K562 (cell line): ENCODE results near the gene CCDC50. TPM values are rescaled to one million over a fixed set of nuclear protein-coding genes. Genes with fewer than 3 reads are reported as not detected.

ENCODE experiments used
- ATAC-seq: fragments of 200-7000 bp; cut with Tn5 transposase; 3 replicates; pipeline ENCODE4 v1.9.1; 2020; ENCODE audit warnings: moderate library complexity
- BruUV-seq: library from RNA; stranded (reverse); fragments of 400-500 nt; replicated peaks from 2 replicates; lab custom pipeline; 2021; lab: Mats Ljungman, UMichigan
- CTCF ChIA-PET: fragments of 300-600 bp; formaldehyde crosslinking; extraction: SDS; loops from one replicate; lab custom pipeline; 2021; ENCODE audit warnings: low intra/inter-chr PET ratio; lab: Yijun Ruan, JAX
- POLR2A ChIA-PET: fragments of 300-600, 350-650 bp; sonication (Branson Sonifier 250); formaldehyde crosslinking; extraction: SDS; loops from one replicate; lab custom pipeline; 2021; ENCODE audit warnings: antibody characterized with exemption, inconsistent platforms; lab: Yijun Ruan, JAX
- DNase-seq, 4 experiments: peaks; one replicate each; pipeline versions ENCODE4 v3.0.0 to v3.0.0-alpha.2; 2011 to 2018; ENCODE audit warnings: low spot score in 3 of 4, mixed read lengths in 3 of 4; ENCODE audit errors: extremely low read depth in 1 of 4
- FAIRE-seq: peaks from 2 replicates; lab custom pipeline; 2011; peaks lifted over from hg19 to GRCh38; lab: Jason Lieb, UNC
- H2AFZ ChIP-seq: 2 replicates; pipeline ENCODE4 v1.6.0; 2011; ENCODE audit warnings: low read depth, low read length, control low read depth, inconsistent platforms
- H3K27ac ChIP-seq: fragments of 200-600 bp; 3 replicates; pipeline ENCODE4 v1.8.0; 2011; ENCODE audit warnings: low read depth, mild to moderate bottlenecking, control low read depth, inconsistent platforms, low read length, moderate library complexity, mixed read lengths; ENCODE audit errors: extremely low read depth
- H3K27me3 ChIP-seq, 2 experiments: fragments of 300-600 bp in 1 of 2; 2 replicates in 1 of 2; 3 replicates in 1 of 2; pipeline versions ENCODE4 v1.6.0 to v1.8.0; 2011; ENCODE audit warnings: inconsistent platforms in 2 of 2, low read length in 2 of 2, mild to moderate bottlenecking in 1 of 2, mixed read lengths in 1 of 2, moderate library complexity in 1 of 2; ENCODE audit not compliant: control insufficient read depth in 2 of 2, insufficient read depth in 2 of 2
- H3K36me3 ChIP-seq: fragments of 300-600 bp; 3 replicates; pipeline ENCODE4 v1.8.0; 2011; ENCODE audit warnings: mild to moderate bottlenecking, low read length, inconsistent platforms; ENCODE audit not compliant: control insufficient read depth, insufficient read depth
- H3K4me1 ChIP-seq, 2 experiments: fragments of 200-600 bp in 1 of 2; replicated peaks in 1 of 2; 2 replicates in 1 of 2; 3 replicates in 1 of 2; pipeline versions ENCODE4 v1.5.1 to v1.8.0; 2011; ENCODE audit warnings: inconsistent platforms in 2 of 2, low read length in 2 of 2, mild to moderate bottlenecking in 1 of 2, mixed read lengths in 1 of 2, moderate library complexity in 1 of 2; ENCODE audit not compliant: control insufficient read depth in 2 of 2, insufficient read depth in 2 of 2
- H3K4me2 ChIP-seq: 2 replicates; pipeline ENCODE4 v1.6.1; 2011; ENCODE audit warnings: low read length, control low read depth, inconsistent platforms, mixed read lengths; ENCODE audit not compliant: insufficient read depth
- H3K4me3 ChIP-seq: fragments of 200-600 bp; sonication (generic), shearing (Covaris generic); 2 replicates; pipeline ENCODE4 v1.5.1; 2016; ENCODE audit warnings: control low read depth, inconsistent platforms
- H3K79me2 ChIP-seq: fragments of 200-600 bp; 3 replicates; pipeline ENCODE4 v1.8.0; 2011; ENCODE audit warnings: low read length, inconsistent platforms; ENCODE audit not compliant: control insufficient read depth, insufficient read depth
- H3K9ac ChIP-seq, 2 experiments: 2 replicates each; pipeline versions ENCODE4 v1.6.0 to v1.6.1; 2011; ENCODE audit warnings: low read depth in 2 of 2, low read length in 2 of 2, control low read depth in 1 of 2, inconsistent platforms in 1 of 2, mild to moderate bottlenecking in 1 of 2, mixed read lengths in 1 of 2; ENCODE audit not compliant: insufficient read depth in 1 of 2
- H3K9me1 ChIP-seq: one replicate; pipeline ENCODE4 v1.6.0; 2011; ENCODE audit warnings: inconsistent platforms, mild to moderate bottlenecking, low read length, moderate library complexity; ENCODE audit not compliant: control insufficient read depth, insufficient read depth
- H3K9me3 ChIP-seq: replicated peaks from 2 replicates; pipeline ENCODE4 v1.5.1; 2011; ENCODE audit warnings: low read depth, low read length, inconsistent platforms; ENCODE audit not compliant: control insufficient read depth, insufficient read depth
- H4K20me1 ChIP-seq: replicated peaks from 2 replicates; pipeline ENCODE4 v1.6.1; 2011; ENCODE audit warnings: low read length, inconsistent platforms, mixed read lengths; ENCODE audit not compliant: control insufficient read depth, insufficient read depth
- BCOR ChIP-seq: fragments of 450-650 bp; IDR thresholded peaks from 2 replicates; pipeline ENCODE4 v1.6.1; 2016
- CHAMP1 ChIP-seq: fragments of 450-650 bp; IDR thresholded peaks from 2 replicates; pipeline ENCODE4 v1.6.1; 2016; ENCODE audit warnings: mild to moderate bottlenecking
- EHMT2 ChIP-seq: fragments of 450-650 bp; IDR thresholded peaks from 2 replicates; pipeline ENCODE4 v1.6.1; 2018; ENCODE audit warnings: antibody characterized with exemption
- HES1 ChIP-seq: fragments of 450-650 bp; IDR thresholded peaks from 2 replicates; pipeline ENCODE4 v1.6.1; 2016; ENCODE audit warnings: low read depth, mild to moderate bottlenecking, moderate library complexity
- HNRNPLL ChIP-seq: fragments of 200-400 bp; formaldehyde crosslinking; IDR thresholded peaks from 2 replicates; pipeline ENCODE4 v1.6.1; 2017; ENCODE audit warnings: low read length, low read depth, mild to moderate bottlenecking; ENCODE audit not compliant: poor library complexity, severe bottlenecking
- KDM2B ChIP-seq: fragments of 250-450 bp; sonication (Bioruptor Pico); IDR thresholded peaks from 2 replicates; pipeline ENCODE4 v1.8.0; 2021; ENCODE audit warnings: mild to moderate bottlenecking, moderate library complexity
- PTRF ChIP-seq: fragments of 450-650 bp; IDR thresholded peaks from 2 replicates; pipeline ENCODE4 v1.6.1; 2016; ENCODE audit warnings: mild to moderate bottlenecking, missing genetic modification characterization, missing compliant biosample characterization
- SMARCA5 ChIP-seq: fragments of 450-650 bp; IDR thresholded peaks from 2 replicates; pipeline ENCODE4 v1.6.1; 2016
- SOX6 ChIP-seq: fragments of 450-650 bp; IDR thresholded peaks from 2 replicates; pipeline ENCODE4 v1.6.1; 2014; ENCODE audit warnings: mild to moderate bottlenecking
- SP2 ChIP-seq: IDR thresholded peaks from 2 replicates; pipeline ENCODE4 v1.6.1; 2011; ENCODE audit warnings: mild to moderate bottlenecking, low read depth, low read length, moderate library complexity; ENCODE audit not compliant: poor library complexity, severe bottlenecking; ENCODE audit errors: extremely low read depth
- STAT6 ChIP-seq: sonication (generic); formaldehyde crosslinking; IDR thresholded peaks from 2 replicates; pipeline ENCODE4 v1.8.1; 2023; ENCODE audit warnings: mild to moderate bottlenecking, missing genetic modification reagents
- YBX1 ChIP-seq: fragments of 450-650 bp; IDR thresholded peaks from 2 replicates; pipeline ENCODE4 v1.7.1; 2016; ENCODE audit warnings: mild to moderate bottlenecking
- ZNF184 ChIP-seq: sonication (generic); formaldehyde crosslinking; IDR thresholded peaks from 2 replicates; pipeline ENCODE4 v1.5.0; 2020; ENCODE audit warnings: missing genetic modification reagents
- ZNF253 ChIP-seq: fragments of 250-450 bp; sonication (Bioruptor Pico); conservative IDR thresholded peaks from 2 replicates; pipeline ENCODE4 v1.6.1; 2021; ENCODE audit warnings: mild to moderate bottlenecking
- ZNF644 ChIP-seq: fragments of 200-800 bp; sonication (Bioruptor generic); IDR thresholded peaks from 2 replicates; pipeline ENCODE4 v1.6.1; 2016; ENCODE audit warnings: low read depth, missing genetic modification characterization, missing compliant biosample characterization
- ZNF830 ChIP-seq: fragments of 250-450 bp; sonication (Bioruptor Pico); IDR thresholded peaks from 2 replicates; pipeline ENCODE4 v1.5.0; 2021; ENCODE audit warnings: mild to moderate bottlenecking
- WGBS: fragments of 100-300 bp; shearing (Covaris generic); methylation state at CpG from one replicate; pipeline ENCODE4 v1.1.6; 2016; ENCODE audit warnings: low coverage, mixed read lengths; ENCODE audit not compliant: insufficient coverage; ENCODE audit errors: missing lambda C conversion rate; 5-methylcytosine and 5-hydroxymethylcytosine counted together
- in situ Hi-C: fragments of 300-500 bp; cut with MboI; formaldehyde crosslinking; loops from 4 replicates; pipeline ENCODE4 v1.15.0; 2018; ENCODE audit warnings: inconsistent platforms, mixed read lengths
- intact Hi-C: fragments of 100-400 bp; cut with micrococcal nuclease; formaldehyde crosslinking; loops from 2 replicates; pipeline ENCODE4 v1.14.2; 2022
- polyA plus RNA-seq, 8 experiments: library from polyadenylated mRNA; depleted of rRNA in 4 of 8; stranded (reverse) in 5 of 8; unstranded in 3 of 8; fragments of >200 nt; fragmentation: Nextera tagmentation in 2 of 8; fragmentation: Illumina TruSeq in 1 of 8; extraction: Ambion mirVana in 2 of 8; extraction: Trizol in 1 of 8; gene quantifications; 2 replicates each; pipeline versions ENCODE4 v1.2.1 to v1.2.3, GENCODE V29; 2011 to 2014; ENCODE audit warnings: inconsistent platforms in 1 of 8, missing spikeins in 1 of 8
- total RNA-seq, 7 experiments: library from RNA; depleted of rRNA in 6 of 7; stranded (reverse); fragments of >200 nt in 6 of 7; fragmentation: Illumina TruSeq in 2 of 7; extraction: Trizol in 2 of 7; gene quantifications; 2 replicates each; pipeline versions ENCODE4 v1.2.1 to v1.2.3, GENCODE V29; 2011 to 2021; ENCODE audit warnings: low replicate concordance in 1 of 7
- TF ChIP-seq, protein P1 (sequence below): sonication (generic); formaldehyde crosslinking; IDR thresholded peaks from 2 replicates; pipeline ENCODE4 v1.8.0; 2022; ENCODE audit warnings: missing genetic modification reagents, mild to moderate bottlenecking, moderate library complexity, borderline replicate concordance
- TF ChIP-seq, protein P2 (sequence below): sonication (generic); formaldehyde crosslinking; IDR thresholded peaks from 2 replicates; pipeline ENCODE4 v1.8.0; 2022; ENCODE audit warnings: mild to moderate bottlenecking, missing genetic modification reagents

CCDC50 gene
- total and polyA plus RNA-seq, 9 of the 15 experiments (the other 6 are each of a cell fraction or from before 2014, with no cell fraction given), result 8.4 to 63.4 (median 40.4) TPM

- H3K4me3 ChIP-seq, result no peak overlapping the region
- H3K27ac ChIP-seq, result no peak overlapping the region
- H3K27me3 ChIP-seq, result no peaks in the 10 kb centered on the region
- ATAC-seq (no peak), DNase-seq (no peak), FAIRE-seq (no peak)
- no TSS peak for BruUV-seq
- no peaks in the 10 kb centered on the region for H3K9me3 ChIP-seq
- H3K4me2 ChIP-seq, result no peak overlapping the region
- H3K79me2 ChIP-seq, result no peaks in the 10 kb centered on the region
- H3K9me1 ChIP-seq, result no peaks in the 10 kb centered on the region
- in situ Hi-C loops, result no loop called here
- CTCF ChIA-PET, result no interaction called here
- POLR2A ChIA-PET, result no interaction called here
- 39% methylated on average over 2 of the region's 2 CpGs for WGBS
- intact Hi-C loops, result loop anchor here (5.0 kb wide), 1 partner anchor 123 kb away; no protein-coding TSS in a partner anchor
- H3K36me3 ChIP-seq, result peaks cover 35% of the 10 kb centered on the region
- peaks cover 0 to 2% of the 10 kb centered on the region in 2 experiments; a peak in 1 of 5 replicates for H3K4me1 ChIP-seq
- no peak overlapping the region for H2AFZ ChIP-seq
- H4K20me1 ChIP-seq, result no peaks in the 10 kb centered on the region
- H3K9ac ChIP-seq, result no peak overlapping the region
- TF ChIP-seq BCOR (no peak), PTRF (tag) (no peak), ZNF644 (no peak), CHAMP1 (no peak), ZNF184 (CRISPR knock-in tag) (no peak), SMARCA5 (no peak), SOX6 (no peak), YBX1 (no peak), KDM2B (CRISPR knock-in tag) (no peak), HES1 (no peak), HNRNPLL (no peak), ZNF830 (no peak), ZNF253 (CRISPR knock-in tag) (no peak), SP2 (no peak), STAT6 (no peak), EHMT2 (no peak)
- TF ChIP-seq, protein P1, sequence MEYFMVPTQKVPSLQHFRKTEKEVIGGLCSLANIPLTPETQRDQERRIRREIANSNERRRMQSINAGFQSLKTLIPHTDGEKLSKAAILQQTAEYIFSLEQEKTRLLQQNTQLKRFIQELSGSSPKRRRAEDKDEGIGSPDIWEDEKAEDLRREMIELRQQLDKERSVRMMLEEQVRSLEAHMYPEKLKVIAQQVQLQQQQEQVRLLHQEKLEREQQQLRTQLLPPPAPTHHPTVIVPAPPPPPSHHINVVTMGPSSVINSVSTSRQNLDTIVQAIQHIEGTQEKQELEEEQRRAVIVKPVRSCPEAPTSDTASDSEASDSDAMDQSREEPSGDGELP (CRISPR knock-in tag), result no peak
- TF ChIP-seq, protein P2, sequence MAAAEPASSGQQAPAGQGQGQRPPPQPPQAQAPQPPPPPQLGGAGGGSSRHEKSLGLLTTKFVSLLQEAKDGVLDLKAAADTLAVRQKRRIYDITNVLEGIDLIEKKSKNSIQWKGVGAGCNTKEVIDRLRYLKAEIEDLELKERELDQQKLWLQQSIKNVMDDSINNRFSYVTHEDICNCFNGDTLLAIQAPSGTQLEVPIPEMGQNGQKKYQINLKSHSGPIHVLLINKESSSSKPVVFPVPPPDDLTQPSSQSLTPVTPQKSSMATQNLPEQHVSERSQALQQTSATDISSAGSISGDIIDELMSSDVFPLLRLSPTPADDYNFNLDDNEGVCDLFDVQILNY (CRISPR knock-in tag), result no peak
Measured at GRCh38 chr3:191380001-191380400, 50.8 kb downstream of the CCDC50 start.
